Activated T-cell treated with anti-CD3 and anti-CD28 coated beads for 24 hours (primary cell): ENCODE results near the gene SEC24C.
"Not testable (repeated sequence)": the region's sequence is repeated elsewhere in the genome, so short reads cannot be mapped to it uniquely, and the experiment has no call there.

Experiments used
- DNase-seq: peaks from one replicate; pipeline ENCODE4 v3.0.0-alpha.2; 2020; ENCODE audit warnings: low read depth

SEC24C gene, protein sequence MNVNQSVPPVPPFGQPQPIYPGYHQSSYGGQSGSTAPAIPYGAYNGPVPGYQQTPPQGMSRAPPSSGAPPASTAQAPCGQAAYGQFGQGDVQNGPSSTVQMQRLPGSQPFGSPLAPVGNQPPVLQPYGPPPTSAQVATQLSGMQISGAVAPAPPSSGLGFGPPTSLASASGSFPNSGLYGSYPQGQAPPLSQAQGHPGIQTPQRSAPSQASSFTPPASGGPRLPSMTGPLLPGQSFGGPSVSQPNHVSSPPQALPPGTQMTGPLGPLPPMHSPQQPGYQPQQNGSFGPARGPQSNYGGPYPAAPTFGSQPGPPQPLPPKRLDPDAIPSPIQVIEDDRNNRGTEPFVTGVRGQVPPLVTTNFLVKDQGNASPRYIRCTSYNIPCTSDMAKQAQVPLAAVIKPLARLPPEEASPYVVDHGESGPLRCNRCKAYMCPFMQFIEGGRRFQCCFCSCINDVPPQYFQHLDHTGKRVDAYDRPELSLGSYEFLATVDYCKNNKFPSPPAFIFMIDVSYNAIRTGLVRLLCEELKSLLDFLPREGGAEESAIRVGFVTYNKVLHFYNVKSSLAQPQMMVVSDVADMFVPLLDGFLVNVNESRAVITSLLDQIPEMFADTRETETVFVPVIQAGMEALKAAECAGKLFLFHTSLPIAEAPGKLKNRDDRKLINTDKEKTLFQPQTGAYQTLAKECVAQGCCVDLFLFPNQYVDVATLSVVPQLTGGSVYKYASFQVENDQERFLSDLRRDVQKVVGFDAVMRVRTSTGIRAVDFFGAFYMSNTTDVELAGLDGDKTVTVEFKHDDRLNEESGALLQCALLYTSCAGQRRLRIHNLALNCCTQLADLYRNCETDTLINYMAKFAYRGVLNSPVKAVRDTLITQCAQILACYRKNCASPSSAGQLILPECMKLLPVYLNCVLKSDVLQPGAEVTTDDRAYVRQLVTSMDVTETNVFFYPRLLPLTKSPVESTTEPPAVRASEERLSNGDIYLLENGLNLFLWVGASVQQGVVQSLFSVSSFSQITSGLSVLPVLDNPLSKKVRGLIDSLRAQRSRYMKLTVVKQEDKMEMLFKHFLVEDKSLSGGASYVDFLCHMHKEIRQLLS

DNA sequence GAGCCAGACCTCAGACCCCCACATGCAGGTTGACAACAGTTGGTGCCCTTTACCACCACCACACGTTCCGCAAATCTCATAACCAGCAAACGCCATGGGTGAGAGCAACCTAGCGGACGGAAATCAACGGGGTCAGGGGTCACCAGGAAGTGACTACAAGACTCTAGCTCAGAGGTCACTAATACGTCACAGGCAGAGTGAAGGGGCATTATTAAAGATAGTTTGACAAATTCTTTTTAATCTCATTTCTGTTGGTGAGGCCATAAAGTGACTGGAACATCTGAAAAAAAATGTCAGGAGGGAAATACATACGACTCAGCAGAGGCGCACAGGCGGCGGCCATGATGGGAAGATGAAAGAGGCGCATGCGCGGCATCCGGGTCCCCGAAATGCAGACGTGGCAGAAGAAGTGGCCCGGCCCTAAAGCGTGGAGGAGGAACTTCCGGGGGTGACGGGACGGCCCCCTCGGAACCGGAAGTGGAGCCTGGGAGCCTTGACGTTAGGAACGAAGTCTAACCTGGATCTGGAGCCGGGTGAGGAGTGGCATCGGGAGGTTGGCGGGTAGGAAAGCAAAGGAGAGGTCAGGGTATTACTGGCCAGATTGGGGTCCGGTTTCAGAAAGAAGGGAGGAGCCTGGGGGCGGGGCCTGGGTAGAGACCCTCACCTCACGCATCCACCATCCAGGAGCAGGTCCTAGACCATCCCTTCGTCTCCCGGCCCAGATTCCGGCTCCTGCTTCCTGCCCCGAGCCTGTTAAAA lies at the start of gene SEC24C:
Gene SEC24C, plus strand, starts transcription at position 468 of the 759 bp plus-strand sequence. CDS start 2,461 bp downstream, outside the sequence.
- DNase-seq, result peak; percentile 92

DNA sequence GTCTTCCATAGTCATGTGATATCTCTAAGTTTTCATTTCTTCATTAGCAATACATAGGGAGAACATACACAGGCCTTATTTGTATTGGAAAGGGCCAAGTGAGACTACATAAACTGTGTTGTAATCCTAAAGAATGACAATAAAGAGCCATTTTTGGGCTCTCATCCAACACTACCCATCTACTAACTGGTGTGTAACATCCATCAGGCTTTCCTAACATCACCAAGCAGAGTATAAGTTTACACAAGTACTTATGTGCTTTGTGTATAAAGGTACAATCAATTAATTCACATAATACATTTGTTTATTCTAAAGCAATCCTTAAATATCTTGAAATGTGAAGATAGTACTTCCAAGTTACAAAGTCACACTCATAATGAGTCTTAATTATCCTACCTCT lies 48.9 kb upstream of the SEC24C start:
- DNase-seq, result not testable (repeated sequence)

DNA sequence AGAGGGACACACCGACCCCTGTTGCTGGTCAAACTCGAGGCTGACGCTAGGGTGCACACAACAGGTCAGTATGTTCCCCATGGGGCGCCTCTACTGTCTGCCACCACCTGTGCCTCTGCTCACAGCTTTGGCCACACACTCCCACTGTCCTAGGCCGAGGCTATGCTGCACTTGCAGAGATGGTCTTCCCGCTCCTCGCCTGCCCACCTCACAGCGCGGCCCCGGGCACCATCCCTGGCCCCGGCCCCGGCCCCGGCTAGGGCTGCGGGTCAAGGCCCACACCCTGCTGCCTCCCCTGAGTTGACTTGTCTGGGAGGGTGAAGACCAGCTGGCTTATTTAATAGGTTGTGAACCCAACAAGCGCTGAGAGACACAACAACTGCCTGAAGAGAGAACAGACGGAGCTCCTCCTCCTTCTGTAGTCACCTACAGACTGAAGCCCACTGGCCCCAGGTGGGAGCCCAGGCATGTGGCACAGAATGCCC lies 46.5 kb upstream of the SEC24C start, which contains the start of gene AGAP5:
Gene AGAP5, minus strand, starts transcription at position 435 of the 485 bp plus-strand sequence. Its CDS starts 354 bp downstream, at position 81.
- DNase-seq, result not testable (repeated sequence)

DNA sequence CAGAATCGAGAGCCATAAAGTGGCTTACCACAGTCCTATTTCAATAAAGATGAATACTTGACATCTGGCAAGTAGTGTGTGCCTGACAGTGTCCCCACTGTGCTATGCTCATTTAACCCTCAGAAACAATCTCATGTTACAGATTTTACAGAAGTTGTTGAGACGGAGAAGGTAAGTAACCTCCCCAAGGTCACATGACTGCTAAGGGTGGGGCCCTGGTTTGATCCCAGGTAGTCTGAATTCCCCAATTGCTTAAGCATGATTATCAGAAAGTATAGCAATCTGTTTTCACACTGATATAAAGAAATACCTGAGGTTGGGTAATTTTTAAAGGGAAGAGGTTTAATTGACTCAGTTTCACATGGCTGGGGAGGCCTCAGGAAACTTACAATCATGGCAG lies 45.4 kb upstream of the SEC24C start:
- DNase-seq, result not testable (repeated sequence)

DNA sequence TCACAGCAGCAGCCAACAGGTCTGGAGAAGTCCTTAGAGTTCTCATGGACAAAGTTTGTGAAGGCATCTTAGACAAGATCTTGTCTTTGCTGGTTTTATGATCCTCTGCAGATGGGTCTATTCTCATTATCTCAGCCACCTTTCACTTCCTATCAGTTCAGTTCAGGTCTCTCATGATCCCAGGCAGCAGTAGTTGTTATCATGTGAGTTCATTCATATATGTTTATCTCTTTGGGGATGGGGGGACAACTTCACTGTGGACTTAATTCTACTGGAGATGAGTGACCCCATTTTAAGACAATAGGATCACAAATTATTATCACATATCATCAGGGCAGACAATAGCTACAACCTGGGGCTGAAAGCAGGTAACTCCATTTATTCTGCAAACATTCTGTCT lies 40.2 kb upstream of the SEC24C start:
- not testable (repeated sequence) for DNase-seq

DNA sequence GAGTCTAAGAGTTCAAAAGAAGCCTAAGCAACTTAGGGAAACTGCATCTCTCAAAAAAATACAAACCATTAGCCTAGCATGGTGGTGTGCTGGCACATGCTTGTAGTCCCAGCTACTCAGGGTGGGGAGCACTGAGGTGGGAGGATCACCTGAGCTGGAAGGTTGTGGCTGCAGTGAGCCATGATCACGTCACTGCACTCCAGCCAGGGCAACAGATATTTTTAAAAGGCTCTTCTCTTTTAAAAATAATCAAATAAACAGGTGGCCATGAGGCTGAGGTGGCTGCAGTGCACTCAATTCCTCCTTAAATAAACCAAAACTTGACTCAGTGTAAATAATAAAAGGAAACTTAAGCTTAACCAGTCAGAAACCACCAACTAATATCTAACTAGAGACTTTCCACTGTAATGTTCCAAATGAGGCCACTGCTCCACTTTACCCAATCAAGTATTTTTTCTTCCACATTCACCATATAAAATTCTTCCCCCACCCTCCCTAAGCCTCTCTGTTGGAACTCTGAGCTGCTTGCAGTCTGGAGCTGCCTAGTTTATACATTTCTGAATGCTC lies 38.6 kb upstream of the SEC24C start:
- not testable (repeated sequence) for DNase-seq

DNA sequence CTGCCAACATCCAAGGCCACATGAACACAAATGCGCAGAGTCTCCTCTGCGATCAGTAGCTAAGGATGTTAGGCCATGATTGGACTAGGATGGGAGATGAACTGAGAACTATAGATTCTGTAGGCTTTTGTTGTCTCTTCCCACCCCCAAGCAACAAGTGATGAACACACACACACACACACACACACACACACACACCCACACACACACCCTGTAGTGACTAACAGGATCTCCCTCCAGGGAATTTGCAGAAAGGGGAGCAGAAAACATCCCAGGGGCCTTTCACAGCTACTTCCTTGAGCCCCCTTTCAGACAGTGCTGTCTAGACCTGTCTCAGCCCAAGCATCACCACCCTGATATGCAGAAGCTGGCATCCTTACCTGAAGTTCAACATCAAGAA lies 37.7 kb upstream of the SEC24C start:
- DNase-seq, result not testable (repeated sequence)

DNA sequence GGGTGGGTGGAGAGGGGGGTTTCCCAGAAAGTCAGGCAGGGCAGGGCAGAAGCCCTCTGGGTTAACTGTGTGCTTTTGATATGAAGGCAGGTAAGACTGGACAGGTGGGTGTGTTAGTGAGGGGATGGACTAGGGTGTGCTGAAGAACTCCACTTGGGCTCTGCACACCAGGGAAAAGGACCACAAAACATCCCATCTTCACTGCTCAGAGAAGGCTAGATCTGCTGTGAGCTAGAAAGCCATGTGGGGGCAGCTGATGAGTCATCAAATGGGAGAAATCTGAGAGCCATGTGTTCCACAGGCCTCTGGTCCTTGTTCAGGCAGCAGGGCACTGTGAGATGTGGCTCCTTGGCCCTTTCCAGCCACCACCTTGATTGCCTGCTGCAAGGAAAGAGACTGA lies 36.5 kb upstream of the SEC24C start:
- not testable (repeated sequence) for DNase-seq

DNA sequence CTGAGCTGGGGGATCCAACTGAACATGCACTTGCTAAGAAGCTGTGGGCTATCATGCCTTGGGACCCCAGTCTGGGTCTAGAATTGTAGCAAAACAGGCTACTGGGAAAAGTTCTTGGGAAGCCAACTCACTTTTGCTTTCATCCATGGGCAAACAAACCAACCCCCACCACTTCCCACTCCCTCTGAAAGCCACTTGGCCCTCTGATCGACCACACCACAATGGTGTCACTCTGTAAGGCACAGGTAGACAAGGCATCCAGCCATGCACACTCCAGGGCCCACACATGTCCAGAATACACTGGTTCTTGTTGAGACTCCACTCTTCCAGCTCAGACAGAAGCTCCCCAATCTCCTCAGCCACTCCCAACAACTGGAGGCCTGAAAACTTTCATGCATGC lies 36.0 kb upstream of the SEC24C start:
- DNase-seq, result not testable (repeated sequence)

DNA sequence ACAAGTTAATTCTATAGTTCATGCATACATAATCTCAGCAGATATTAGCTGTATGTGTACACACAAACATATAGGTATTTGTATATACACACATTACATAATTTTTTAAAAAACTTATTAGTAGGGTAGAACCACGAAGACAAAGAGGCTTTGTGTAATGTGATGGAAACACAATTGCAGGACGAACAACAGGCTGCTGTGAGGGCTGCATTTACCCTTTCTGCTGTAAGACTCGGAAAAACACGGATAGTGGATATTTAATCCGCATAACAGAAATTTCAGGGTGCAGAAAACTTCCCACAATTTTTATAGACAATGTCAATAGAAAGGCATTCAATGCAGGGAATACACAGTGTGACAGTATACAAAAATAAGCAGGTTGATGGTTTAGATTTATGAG lies 32.5 kb upstream of the SEC24C start:
- DNase-seq, result not testable (repeated sequence)

DNA sequence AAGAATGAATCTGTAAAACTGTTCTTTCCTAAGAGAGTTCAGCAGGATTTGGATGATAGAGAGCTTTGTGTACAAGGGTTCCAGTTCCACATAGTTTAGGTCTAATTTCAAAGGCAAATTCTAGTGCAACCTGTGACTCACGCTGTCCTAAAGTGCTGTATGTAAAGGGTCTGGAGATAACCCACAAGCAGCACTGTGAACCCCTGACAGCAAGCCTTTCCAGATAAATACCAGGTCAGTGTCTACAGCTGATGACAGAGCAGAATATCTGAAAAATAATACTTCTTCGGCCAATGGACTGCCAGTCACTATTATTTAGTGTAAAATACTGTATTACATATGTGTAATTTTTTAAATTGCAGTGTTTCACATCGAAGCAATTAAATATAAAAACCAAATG lies 30.3 kb upstream of the SEC24C start:
- not testable (repeated sequence) for DNase-seq

DNA sequence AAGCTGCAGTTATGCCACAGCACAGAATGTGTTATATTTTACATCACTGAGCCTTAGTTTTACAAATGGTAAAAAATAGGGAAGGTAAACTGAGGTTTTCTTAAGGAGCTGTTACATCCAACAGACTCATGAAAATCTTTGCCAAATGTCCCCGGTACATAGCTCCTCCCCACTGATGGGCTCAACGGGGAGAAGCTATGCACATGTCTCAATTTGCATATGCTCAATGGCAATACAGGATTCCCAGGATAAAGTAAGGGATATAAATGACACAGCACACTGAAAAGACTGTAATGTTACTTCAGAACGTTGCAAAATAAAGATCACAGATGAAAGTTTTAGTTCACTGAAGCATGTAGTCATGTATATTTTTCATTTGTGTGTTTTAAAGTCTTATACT lies 29.7 kb upstream of the SEC24C start:
- DNase-seq, result not testable (repeated sequence)

DNA sequence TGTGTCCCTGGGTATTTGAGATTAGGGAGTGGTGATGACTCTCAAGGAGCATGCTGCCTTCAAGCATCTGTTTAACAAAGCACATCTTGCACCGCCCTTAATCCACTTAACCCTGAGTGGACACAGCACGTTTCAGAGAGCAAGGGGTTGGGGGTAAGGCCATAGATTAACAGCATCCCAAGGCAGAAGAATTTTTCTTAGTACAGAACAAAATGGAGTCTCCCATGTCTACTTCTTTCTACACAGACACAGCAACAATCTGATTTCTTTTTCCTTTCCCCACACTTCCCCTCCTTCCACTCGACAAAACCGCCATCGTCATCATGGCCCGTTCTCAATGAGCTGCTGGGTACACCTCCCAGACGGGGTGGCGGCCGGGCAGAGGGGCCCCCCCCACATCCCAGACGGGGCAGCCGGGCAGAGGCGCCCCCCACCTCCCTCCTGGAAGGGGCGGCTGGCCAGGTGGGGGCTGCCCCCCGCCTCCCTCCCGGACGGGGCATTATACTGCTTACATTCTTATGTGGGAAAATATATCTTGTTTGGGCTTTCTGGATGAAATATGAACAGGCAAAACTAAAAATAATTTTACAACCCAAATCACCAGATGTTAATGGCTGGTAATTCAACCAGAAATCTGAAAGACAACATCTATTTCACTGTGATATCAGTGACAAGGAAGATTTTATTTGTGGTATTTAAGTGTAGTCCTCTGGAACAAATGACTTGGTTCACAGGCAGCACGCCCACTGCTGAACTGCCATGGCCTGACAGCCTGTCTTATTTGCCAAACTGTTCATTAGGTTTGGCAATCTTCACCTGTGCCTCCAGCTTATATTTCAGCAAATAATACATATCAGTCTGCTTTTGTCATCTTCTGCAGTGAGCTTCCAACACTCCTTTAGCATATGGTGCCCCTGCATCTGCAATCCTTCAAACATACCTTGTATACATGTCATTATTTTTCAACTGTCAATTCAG lies 28.7 kb upstream of the SEC24C start:
- not testable (repeated sequence) for DNase-seq

DNA sequence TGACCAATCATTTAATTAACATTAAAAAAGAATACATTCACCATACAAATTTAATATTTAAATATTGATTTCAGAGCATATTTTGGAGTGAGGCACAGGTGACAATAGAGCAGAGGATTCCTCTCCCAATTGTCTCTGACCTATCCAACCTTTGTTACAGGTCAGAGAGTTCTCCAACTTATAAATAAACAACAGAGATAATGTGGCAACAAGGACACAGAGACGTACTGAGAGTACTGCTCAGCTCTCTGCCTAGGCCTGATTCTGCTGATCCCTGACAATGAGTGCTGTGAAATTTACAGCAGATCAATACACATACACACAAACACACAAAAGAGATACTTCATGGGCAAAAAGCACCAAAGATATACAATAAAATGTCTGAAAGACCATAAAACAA lies 27.9 kb upstream of the SEC24C start:
- no peak for DNase-seq

DNA sequence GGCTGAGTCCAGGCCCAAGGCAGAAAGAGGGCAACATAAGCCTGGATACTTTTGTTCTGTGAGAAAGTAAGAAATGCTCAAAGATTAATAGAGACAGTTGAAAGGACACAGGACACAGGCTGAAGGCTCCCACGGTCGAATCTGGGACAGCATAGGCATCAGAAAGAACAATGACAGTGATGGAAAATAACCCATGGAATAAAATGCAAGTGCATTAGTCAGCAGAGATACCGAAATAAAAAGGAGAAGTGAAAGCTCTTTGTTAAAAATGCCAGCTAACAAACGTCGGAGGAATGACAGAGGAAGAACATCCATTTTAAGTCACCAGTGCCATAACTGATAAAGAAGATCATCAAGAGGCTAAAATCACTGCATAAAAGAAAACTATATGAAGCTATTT lies 26.6 kb upstream of the SEC24C start:
- DNase-seq, result no peak

DNA sequence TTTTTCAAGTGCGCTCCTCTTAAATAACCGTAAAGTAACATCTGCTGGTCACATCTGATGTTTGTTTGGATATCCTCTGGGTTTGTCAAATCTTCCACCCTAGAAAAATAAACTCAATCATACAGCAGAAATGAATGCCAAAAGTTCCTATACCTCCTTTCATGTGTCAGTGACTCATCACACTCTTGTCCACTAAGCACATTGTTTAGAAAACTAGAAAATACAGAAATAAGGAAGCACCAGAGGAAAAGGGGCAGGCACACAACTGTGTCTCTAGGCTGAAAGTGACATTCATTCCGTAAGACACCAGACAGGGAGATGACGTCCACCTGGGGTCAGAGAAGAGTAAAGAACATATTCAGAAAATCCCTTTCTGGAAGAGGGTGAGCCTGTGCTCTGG lies 23.6 kb upstream of the SEC24C start:
- DNase-seq, result not testable (repeated sequence)

DNA sequence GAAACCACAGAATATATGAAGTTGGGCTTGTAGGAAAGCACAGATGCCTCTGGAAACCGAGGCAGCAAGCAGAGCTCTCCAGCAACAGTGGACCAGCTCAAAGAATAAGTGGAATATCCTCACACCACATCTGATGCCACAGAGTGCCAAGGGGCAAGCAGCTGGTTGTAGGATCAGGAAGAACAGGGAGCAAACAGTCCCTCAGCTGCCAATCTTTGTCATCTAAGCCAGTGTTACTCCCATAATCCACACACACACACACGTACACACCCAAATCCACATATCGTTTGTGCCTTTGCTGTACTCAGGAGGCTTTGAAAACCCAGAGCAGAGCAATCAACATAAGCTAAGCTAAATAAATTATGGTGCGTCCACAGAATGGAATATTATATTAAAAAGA lies 20.7 kb upstream of the SEC24C start:
- DNase-seq, result no peak

DNA sequence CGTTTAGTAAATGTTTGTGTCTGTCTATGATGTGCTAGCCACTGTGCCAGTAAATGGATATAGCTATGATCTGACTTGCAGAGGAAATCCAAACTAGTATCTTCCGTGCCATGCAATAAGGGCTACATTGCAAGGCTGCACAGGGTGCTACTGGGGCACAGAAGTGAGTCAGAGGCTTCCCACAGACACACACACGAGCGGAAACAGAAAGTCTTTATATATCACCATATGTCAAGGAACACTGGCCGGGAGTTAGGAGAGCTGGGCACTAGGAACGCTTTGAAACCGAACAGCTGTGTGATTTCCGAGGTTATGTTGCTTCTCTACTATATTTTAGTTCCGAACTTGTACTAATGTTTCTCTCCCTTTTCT lies 14.4 kb upstream of the SEC24C start:
- DNase-seq, result peak; percentile 42

DNA sequence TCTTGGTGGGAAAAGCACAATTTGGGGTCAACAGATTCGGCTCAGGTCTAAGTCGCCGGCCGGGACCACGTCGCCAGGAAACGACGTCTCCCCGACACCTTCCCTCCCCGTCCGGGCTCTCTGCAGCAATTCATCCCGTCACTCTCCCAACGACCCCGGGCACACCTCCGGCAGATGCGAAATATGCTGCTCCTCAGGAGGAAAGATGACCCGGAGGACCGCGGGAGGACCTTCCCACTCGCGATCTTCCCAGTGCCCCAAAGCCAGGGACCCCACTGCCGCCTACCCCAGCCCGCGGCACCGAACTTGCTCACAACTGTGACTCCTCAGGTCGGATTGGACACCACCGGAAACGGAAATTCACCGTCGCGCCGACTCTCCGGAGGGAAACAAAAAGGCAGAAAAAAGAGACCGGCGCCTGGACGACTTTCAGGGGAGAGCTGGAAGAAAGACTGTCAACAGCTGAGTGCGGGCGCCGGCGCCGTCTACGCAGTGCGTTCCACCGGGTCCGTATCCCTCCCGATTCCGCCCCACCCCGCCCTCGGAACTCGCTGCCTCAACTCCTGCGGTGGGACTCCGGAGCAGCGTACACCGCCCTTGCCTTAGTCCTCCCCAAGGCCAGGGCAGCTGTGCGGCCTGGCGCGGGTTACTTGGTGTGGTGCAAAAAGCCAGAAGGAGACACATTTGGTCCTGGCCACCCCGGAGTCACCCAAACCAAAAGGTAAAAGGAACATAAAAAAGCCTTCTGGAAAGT lies 13.8 kb upstream of the SEC24C start:
- DNase-seq, result peak; percentile 95
